ENCODE measurements around the gene CTSS. TPM values are rescaled to one million over a fixed set of nuclear protein-coding genes. Genes with fewer than 3 reads are reported as not detected.
"Not testable (repeated sequence)": the region's sequence is repeated elsewhere in the genome, so short reads cannot be mapped to it uniquely, and the experiment has no call there.

The CTSS gene
- total RNA-seq, 2 donors from 2014 or later, result 64.7 to 82.6 TPM

GRCh38 chr1:150788946-150789345, 23.4 kb upstream of the CTSS start:
- Histone ChIP-seq H3K4me1 (ENCODE audit: control insufficient read depth in 1 of 2, low read depth in 2 of 2) (no peaks in the 10 kb centered on the region), H3K36me3 (no peaks in the 10 kb centered on the region), H3K27ac (no peak overlapping the region), H3K27me3 (replicated peaks; ENCODE audit: insufficient read depth) (no peaks in the 10 kb centered on the region), H3K9me3 (no peaks in the 10 kb centered on the region), H3K4me3 (no peak overlapping the region)
- no peak for TF ChIP-seq CTCF (IDR thresholded peaks at IDR 0.05)
- ATAC-seq (ENCODE audit: insufficient number of reproducible peaks, low FRiP score, low read depth), result no peak
- no peak for DNase-seq (ENCODE audit: low spot score)

GRCh38 chr1:150787455-150787854, 21.9 kb upstream of the CTSS start:
- no peak for DNase-seq (ENCODE audit: low spot score)
- no peak overlapping the region for H3K27ac ChIP-seq
- no peaks in the 10 kb centered on the region for H3K36me3 ChIP-seq
- no peaks in the 10 kb centered on the region for H3K27me3 ChIP-seq (replicated peaks; ENCODE audit: insufficient read depth)
- H3K4me3 ChIP-seq, result no peak overlapping the region
- no peak for TF ChIP-seq CTCF (IDR thresholded peaks at IDR 0.05)
- no peaks in the 10 kb centered on the region for H3K9me3 ChIP-seq
- no peak for ATAC-seq (ENCODE audit: insufficient number of reproducible peaks, low FRiP score, low read depth)
- H3K4me1 ChIP-seq (ENCODE audit: control insufficient read depth in 1 of 2, low read depth in 2 of 2), result no peaks in the 10 kb centered on the region

- DNase-seq (ENCODE audit: low spot score) (no peak), ATAC-seq (ENCODE audit: insufficient number of reproducible peaks, low FRiP score, low read depth) (no peak)
- no peak for TF ChIP-seq CTCF (IDR thresholded peaks at IDR 0.05)
- H3K4me1 ChIP-seq (ENCODE audit: control insufficient read depth in 1 of 2, low read depth in 2 of 2), result no peaks in the 10 kb centered on the region
- H3K27ac ChIP-seq, result no peak overlapping the region
- no peaks in the 10 kb centered on the region for H3K36me3 ChIP-seq
- no peak overlapping the region for H3K4me3 ChIP-seq
- H3K9me3 ChIP-seq, result no peaks in the 10 kb centered on the region
- no peaks in the 10 kb centered on the region for H3K27me3 ChIP-seq (replicated peaks; ENCODE audit: insufficient read depth)
Measured at GRCh38 chr1:150780510-150780909, 14.9 kb upstream of the CTSS start.

GRCh38 chr1:150778409-150778808, 12.8 kb upstream of the CTSS start:
- DNase-seq (ENCODE audit: low spot score), result no peak
- H3K27ac ChIP-seq, result no peak overlapping the region
- no peaks in the 10 kb centered on the region for H3K36me3 ChIP-seq
- no peak for TF ChIP-seq CTCF (IDR thresholded peaks at IDR 0.05)
- no peaks in the 10 kb centered on the region for H3K4me1 ChIP-seq (ENCODE audit: control insufficient read depth in 1 of 2, low read depth in 2 of 2)
- no peaks in the 10 kb centered on the region for H3K9me3 ChIP-seq
- H3K27me3 ChIP-seq (replicated peaks; ENCODE audit: insufficient read depth), result no peaks in the 10 kb centered on the region
- no peak overlapping the region for H3K4me3 ChIP-seq
- no peak for ATAC-seq (ENCODE audit: insufficient number of reproducible peaks, low FRiP score, low read depth)

GRCh38 chr1:150777544-150777943, 12.0 kb upstream of the CTSS start:
- H3K27ac ChIP-seq, result no peak overlapping the region
- ATAC-seq (ENCODE audit: insufficient number of reproducible peaks, low FRiP score, low read depth) (no peak), DNase-seq (ENCODE audit: low spot score) (no peak)
- H3K4me3 ChIP-seq, result no peak overlapping the region
- H3K27me3 ChIP-seq (replicated peaks; ENCODE audit: insufficient read depth), result no peaks in the 10 kb centered on the region
- H3K9me3 ChIP-seq, result no peaks in the 10 kb centered on the region
- no peaks in the 10 kb centered on the region for H3K4me1 ChIP-seq (ENCODE audit: control insufficient read depth in 1 of 2, low read depth in 2 of 2)
- H3K36me3 ChIP-seq, result no peaks in the 10 kb centered on the region
- TF ChIP-seq CTCF (IDR thresholded peaks at IDR 0.05), result no peak

- not testable (repeated sequence) for H3K27ac ChIP-seq; H3K27me3 ChIP-seq (replicated peaks; ENCODE audit: insufficient read depth); H3K9me3 ChIP-seq; DNase-seq (ENCODE audit: low spot score); H3K36me3 ChIP-seq; H3K4me1 ChIP-seq (ENCODE audit: control insufficient read depth in 1 of 2, low read depth in 2 of 2); H3K4me3 ChIP-seq; ATAC-seq (ENCODE audit: insufficient number of reproducible peaks, low FRiP score, low read depth)
Measured at GRCh38 chr1:150775931-150776505, 10.4 kb upstream of the CTSS start.

Data from thoracic aorta (tissue), 2 donors.